CD4-positive, alpha-beta T cell (primary cell): ENCODE results near the gene NLRP14. TPM values are rescaled to one million over a fixed set of nuclear protein-coding genes. Genes with fewer than 3 reads are reported as not detected.

Experiments
- ATAC-seq: fragments of 200-7000 bp; cut with Tn5 transposase; one replicate; pipeline ENCODE4 v1.10.0; 2022; ENCODE audit warnings: mild to moderate bottlenecking; ENCODE audit not compliant: poor library complexity
- CTCF ChIA-PET: fragments of 350-600 bp; sonication (Branson Sonifier 250); formaldehyde crosslinking; loops from one replicate; lab custom pipeline; 2021; ENCODE audit warnings: antibody characterized with exemption, inconsistent platforms; lab: Charles Lee
- POLR2A ChIA-PET: fragments of 350-600 bp; sonication (Branson Sonifier 250); formaldehyde crosslinking; loops from one replicate; lab custom pipeline; 2021; ENCODE audit warnings: antibody characterized with exemption, inconsistent platforms; lab: Charles Lee
- DNase-seq, 14 experiments: peaks; one replicate each; pipeline ENCODE4 v3.0.0-alpha.2; 2013 to 2020; ENCODE audit warnings: mixed read lengths in 2 of 14
- H3K27ac ChIP-seq, 2 donors: one replicate each; pipeline versions ENCODE4 v1.5.1 to v1.7.0; 2013; ENCODE audit warnings: low read length in 2 of 2, low read depth in 1 of 2, mild to moderate bottlenecking in 1 of 2
- H3K27me3 ChIP-seq, 2 experiments: 1 replicate in 1 of 2; 2 replicates in 1 of 2; pipeline versions ENCODE4 v1.6.1 to v1.7.0; 2013; ENCODE audit warnings: low read length in 2 of 2, control low read depth in 1 of 2, mild to moderate bottlenecking in 1 of 2, moderate library complexity in 1 of 2; ENCODE audit not compliant: insufficient read depth in 2 of 2, control insufficient read depth in 1 of 2
- H3K36me3 ChIP-seq: one replicate; pipeline ENCODE4 v1.6.1; 2013; ENCODE audit warnings: low read length, control low read depth; ENCODE audit not compliant: insufficient read depth
- H3K4me1 ChIP-seq: one replicate; pipeline ENCODE4 v1.6.1; 2013; ENCODE audit warnings: low read length, control low read depth; ENCODE audit not compliant: insufficient read depth
- H3K4me3 ChIP-seq: one replicate; pipeline ENCODE4 v1.5.1; 2013; ENCODE audit warnings: mild to moderate bottlenecking, low read length, moderate library complexity
- H3K9me3 ChIP-seq, 2 experiments: 1 replicate in 1 of 2; 2 replicates in 1 of 2; pipeline versions ENCODE4 v1.6.1 to v1.7.0; 2013; ENCODE audit warnings: low read length in 2 of 2, mild to moderate bottlenecking in 2 of 2, control low read depth in 1 of 2, moderate library complexity in 1 of 2; ENCODE audit not compliant: control insufficient read depth in 1 of 2, insufficient read depth in 1 of 2
- H3K27ac Mint-ChIP-seq: one replicate; pipeline ENCODE4 v1.8.0; 2020; ENCODE audit warnings: mixed read lengths
- H3K27me3 Mint-ChIP-seq: one replicate; pipeline ENCODE4 v1.8.0; 2021; ENCODE audit warnings: mixed read lengths
- H3K36me3 Mint-ChIP-seq: one replicate; pipeline ENCODE4 v1.8.0; 2021; ENCODE audit warnings: low read depth, mixed read lengths
- H3K4me1 Mint-ChIP-seq: one replicate; pipeline ENCODE4 v1.8.0; 2021; ENCODE audit warnings: low read depth, mixed read lengths
- H3K4me3 Mint-ChIP-seq: one replicate; pipeline ENCODE4 v1.8.0; 2020; ENCODE audit warnings: mild to moderate bottlenecking, mixed read lengths
- H3K9me3 Mint-ChIP-seq: one replicate; pipeline ENCODE4 v1.8.0; 2020; ENCODE audit warnings: mixed read lengths
- CTCF ChIP-seq: fragments of 200-600 bp; IDR thresholded peaks from one replicate; pipeline ENCODE4 v1.8.0; 2022; ENCODE audit warnings: antibody characterized with exemption, mild to moderate bottlenecking
- intact Hi-C, 2 experiments: fragments of 100-400 bp; cut with DNase I in 1 of 2; cut with micrococcal nuclease in 1 of 2; formaldehyde crosslinking; loops; one replicate each; pipeline versions ENCODE4 v1.15.1 to v1.9.0; 2023 to 2025; cut with DNase I, micrococcal nuclease
- total RNA-seq, 174 experiments: library from RNA in 2 of 174; stranded (reverse) in 2 of 174; gene quantifications; one replicate each; pipeline ENCODE4 v1.2.3 and lab custom pipeline; 2021 to 2026

Gene NLRP14
- total RNA-seq, 2 experiments from 2014 or later: 0.05 TPM; not detected in 1

GRCh38 chr11:7089328-7090251 lies 69.3 kb downstream of the NLRP14 start:
- no peaks in the 10 kb centered on the region for H3K4me1 Mint-ChIP-seq
- Histone ChIP-seq H3K4me3 (no peak overlapping the region), H3K27me3 (peaks cover 4 to 12% of the 10 kb centered on the region in 2 experiments), H3K9me3 (peaks cover 0 to 11% of the 10 kb centered on the region in 2 experiments), H3K27ac (no peak overlapping the region), H3K36me3 (no peaks in the 10 kb centered on the region), H3K4me1 (no peaks in the 10 kb centered on the region)
- ChIA-PET CTCF (no interaction called here), POLR2A (no interaction called here)
- peaks cover 46% of the 10 kb centered on the region for H3K27me3 Mint-ChIP-seq
- DNase-seq: peak in 1 of 14 experiments; percentile 12
- no peaks in the 10 kb centered on the region for H3K36me3 Mint-ChIP-seq
- no peak for TF ChIP-seq CTCF
- no peak for ATAC-seq
- H3K4me3 Mint-ChIP-seq: no peak overlapping the region
- no peak overlapping the region for H3K27ac Mint-ChIP-seq
- intact Hi-C loops: loop anchor here in 1 of 2 experiments (10.0 kb wide), 1 partner anchor 895 kb away; the partner anchor contains the start of gene EIF3F
- H3K9me3 Mint-ChIP-seq: no peaks in the 10 kb centered on the region

- ATAC-seq: peak; percentile 54
- POLR2A ChIA-PET: interaction anchor here (1.6 kb wide), 1 partner anchor 889 kb away, joined by 3 read pairs; the partner anchor contains the start of gene EIF3F
- Mint-ChIP-seq H3K4me1 (no peaks in the 10 kb centered on the region), H3K27ac (no peak overlapping the region), H3K9me3 (no peaks in the 10 kb centered on the region), H3K36me3 (no peaks in the 10 kb centered on the region), H3K27me3 (peaks cover 31% of the 10 kb centered on the region), H3K4me3 (no peak overlapping the region)
- Histone ChIP-seq H3K4me3 (no peak overlapping the region), H3K27ac (no peak overlapping the region), H3K27me3 (peaks cover 0 to 30% of the 10 kb centered on the region in 2 experiments), H3K36me3 (no peaks in the 10 kb centered on the region), H3K4me1 (no peaks in the 10 kb centered on the region), H3K9me3 (no peaks in the 10 kb centered on the region)
- CTCF ChIA-PET: interaction anchor here (1.0 to 1.3 kb wide), 5 partner anchors 344 to 607 kb away, joined by 3 to 13 read pairs (median 3); no protein-coding TSS in a partner anchor
- intact Hi-C loops: loop anchor here (1.0 to 10.0 kb wide), 5 partner anchors 344 to 886 kb away; partner anchors contain the start of gene EIF3F (in 1 of the 2)
- peak; percentile 72 for TF ChIP-seq CTCF
- DNase-seq: peak in 3 of 14 experiments; percentile 47 to 73 (median 64)
These were observed 78.1 kb downstream of the NLRP14 start for GRCh38 chr11:7098235-7098832.

GRCh38 chr11:7115780-7116179 lies 95.5 kb downstream of the NLRP14 start:
- Mint-ChIP-seq H3K27ac (no peak overlapping the region), H3K36me3 (no peaks in the 10 kb centered on the region), H3K4me1 (no peaks in the 10 kb centered on the region), H3K4me3 (no peak overlapping the region), H3K9me3 (no peaks in the 10 kb centered on the region), H3K27me3 (peaks cover 40% of the 10 kb centered on the region)
- POLR2A ChIA-PET: no interaction called here
- H3K4me1 ChIP-seq: no peaks in the 10 kb centered on the region
- H3K27me3 ChIP-seq: peaks cover 4 to 16% of the 10 kb centered on the region in 2 experiments
- TF ChIP-seq CTCF: no peak
- H3K4me3 ChIP-seq: no peak overlapping the region
- no peaks in the 10 kb centered on the region for H3K9me3 ChIP-seq
- intact Hi-C loops: no loop called here
- H3K36me3 ChIP-seq: no peaks in the 10 kb centered on the region
- H3K27ac ChIP-seq: no peak overlapping the region
- ATAC-seq (no peak), DNase-seq (no peak)
- CTCF ChIA-PET: no interaction called here
